Lung (tissue), 12 donors: ENCODE measurements around the gene SLC22A12. TPM values are rescaled to one million over a fixed set of nuclear protein-coding genes. Genes with fewer than 3 reads are reported as not detected.

Experiments used
- ATAC-seq: fragments of 200-7000 bp; cut with Tn5 transposase; one replicate; pipeline ENCODE4 v1.9.1; 2020; ENCODE audit warnings: moderate number of reproducible peaks; ENCODE audit not compliant: insufficient read depth, low FRiP score
- DNase-seq, 3 donors: peaks; one replicate each; pipeline ENCODE4 v3.0.0-alpha.2; 2013 to 2017
- H3K27ac ChIP-seq, 2 donors: one replicate each; pipeline ENCODE4 v1.5.1; 2013; ENCODE audit warnings: mild to moderate bottlenecking in 2 of 2, moderate library complexity in 2 of 2, control low read depth in 1 of 2, inconsistent platforms in 1 of 2, low read depth in 1 of 2, low read length in 1 of 2
- H3K27me3 ChIP-seq, 3 donors: one replicate each; pipeline ENCODE4 v1.5.1; 2013; ENCODE audit warnings: low read length in 2 of 3; ENCODE audit not compliant: control insufficient read depth in 3 of 3, insufficient read depth in 3 of 3
- H3K36me3 ChIP-seq, 4 donors: one replicate each; pipeline ENCODE4 v1.5.1; 2013; ENCODE audit warnings: low read length in 4 of 4, mild to moderate bottlenecking in 1 of 4, moderate library complexity in 1 of 4; ENCODE audit not compliant: control insufficient read depth in 4 of 4, insufficient read depth in 4 of 4
- H3K4me1 ChIP-seq, 5 donors: one replicate each; pipeline ENCODE4 v1.5.1; 2013; ENCODE audit warnings: low read length in 5 of 5, mild to moderate bottlenecking in 2 of 5, moderate library complexity in 1 of 5; ENCODE audit not compliant: control insufficient read depth in 5 of 5, insufficient read depth in 5 of 5
- H3K4me3 ChIP-seq: one replicate; pipeline ENCODE4 v1.5.1; 2013; ENCODE audit warnings: mild to moderate bottlenecking, control low read depth, moderate library complexity
- H3K9ac ChIP-seq, 2 donors: one replicate each; pipeline ENCODE4 v1.5.1; 2013; ENCODE audit warnings: low read length in 2 of 2, control low read depth in 1 of 2; ENCODE audit not compliant: insufficient read depth in 1 of 2
- H3K9me3 ChIP-seq, 4 donors: one replicate each; pipeline ENCODE4 v1.5.1; 2013; ENCODE audit warnings: low read length in 3 of 4, mild to moderate bottlenecking in 1 of 4, moderate library complexity in 1 of 4; ENCODE audit not compliant: control insufficient read depth in 4 of 4, insufficient read depth in 3 of 4
- CTCF ChIP-seq: IDR thresholded peaks from 2 replicates; pipeline ENCODE4 v1.5.1; 2012; ENCODE audit warnings: mild to moderate bottlenecking; ENCODE audit errors: control extremely low read depth, extremely low read depth
- WGBS, 2 donors: extraction: QIAGEN DNeasy Blood & Tissue Kit; methylation state at CpG; one replicate each; pipeline ENCODE4 v1.1.7; 2013; 5-methylcytosine and 5-hydroxymethylcytosine counted together
- polyA plus RNA-seq, 2 donors: library from polyadenylated mRNA; stranded (reverse); fragments of 200-250 nt; gene quantifications; one replicate each; pipeline ENCODE4 v1.2.1, GENCODE V29; 2013
- total RNA-seq, 2 donors: library from RNA; depleted of rRNA in 1 of 2; stranded (reverse); fragments of >200 nt in 1 of 2; gene quantifications; one replicate each; pipeline ENCODE4 v1.2.1, GENCODE V29; 2014 to 2021
- donor health status: control.
- donor health status: control.
- donor health status: Bipolar disorder and iron deficiency.
- donor health status: healthy.
- donor health status: DM: yes; HTN: yes; CAD: no.

SLC22A12 gene
- total and polyA plus RNA-seq, 4 donors: not detected

GRCh38 chr11:64624883-64625481 lies 34.0 kb downstream of the SLC22A12 start:
- no peak overlapping the region for H3K27ac ChIP-seq
- TF ChIP-seq CTCF: no peak
- no peak for DNase-seq
- peaks cover 0 to 10% (median 0%) of the 10 kb centered on the region in 3 donors for H3K27me3 ChIP-seq
- WGBS, 2 donors: 42 to 71% methylated on average over 4 of the region's 4 CpGs
- H3K9me3 ChIP-seq: no peaks in the 10 kb centered on the region
- H3K9ac ChIP-seq: no peak overlapping the region
- ATAC-seq: no peak
- H3K4me1 ChIP-seq: peaks cover 0 to 20% (median 15%) of the 10 kb centered on the region in 5 donors
- peaks cover 0 to 11% (median 5%) of the 10 kb centered on the region in 4 donors for H3K36me3 ChIP-seq
- no peak overlapping the region for H3K4me3 ChIP-seq

- WGBS, 2 donors: 74 to 79% methylated on average over 9 of the region's 9 CpGs
- ATAC-seq (no peak), DNase-seq (no peak)
- no peak overlapping the region for H3K4me3 ChIP-seq
- TF ChIP-seq CTCF: no peak
- H3K9ac ChIP-seq: no peak overlapping the region
- H3K4me1 ChIP-seq: peaks cover 0 to 4% (median 0%) of the 10 kb centered on the region in 5 donors
- H3K36me3 ChIP-seq: peaks cover 0 to 11% (median 6%) of the 10 kb centered on the region in 4 donors
- peaks cover 0 to 3% (median 0%) of the 10 kb centered on the region in 4 donors for H3K9me3 ChIP-seq
- H3K27ac ChIP-seq: no peak overlapping the region
- peaks cover 0 to 10% (median 0%) of the 10 kb centered on the region in 3 donors for H3K27me3 ChIP-seq
Measured at GRCh38 chr11:64626637-64627036, 35.6 kb downstream of the SLC22A12 start.

GRCh38 chr11:64627371-64627770 lies 36.4 kb downstream of the SLC22A12 start:
- ATAC-seq (no peak), DNase-seq (no peak)
- H3K4me1 ChIP-seq: no peaks in the 10 kb centered on the region
- no peak for TF ChIP-seq CTCF
- H3K9ac ChIP-seq: no peak overlapping the region
- H3K27ac ChIP-seq: no peak overlapping the region
- peaks cover 0 to 16% (median 0%) of the 10 kb centered on the region in 3 donors for H3K27me3 ChIP-seq
- 91 to 92% methylated on average over 4 of the region's 4 CpGs for WGBS, 2 donors
- H3K36me3 ChIP-seq: peaks cover 0 to 17% (median 6%) of the 10 kb centered on the region in 4 donors
- H3K9me3 ChIP-seq: peaks cover 0 to 3% (median 0%) of the 10 kb centered on the region in 4 donors
- H3K4me3 ChIP-seq: no peak overlapping the region
